Caco-2 (cell line): ENCODE results near the gene TMEM178A. TPM values are rescaled to one million over a fixed set of nuclear protein-coding genes. Genes with fewer than 3 reads are reported as not detected.

Experiments
- BruUV-seq: library from RNA; stranded (reverse); fragments of 400-500 nt; replicated peaks from 2 replicates; lab custom pipeline; 2021; lab: Mats Ljungman, UMichigan
- CTCF ChIA-PET: fragments of 300-600 bp; sonication (Branson Sonifier 250); formaldehyde crosslinking; loops from one replicate; lab custom pipeline; 2022; ENCODE audit warnings: antibody characterized with exemption; lab: Charles Lee
- POLR2A ChIA-PET: fragments of 300-600 bp; sonication (Branson Sonifier 250); formaldehyde crosslinking; loops from one replicate; lab custom pipeline; 2022; ENCODE audit warnings: antibody characterized with exemption; lab: Charles Lee
- DNase-seq, 2 experiments: peaks; one replicate each; pipeline versions ENCODE4 v3.0.0 to v3.0.0-alpha.2; 2020 to 2022
- H3K27me3 ChIP-seq: replicated peaks from 2 replicates; pipeline ENCODE4 v1.6.0; 2011; ENCODE audit warnings: low read length; ENCODE audit not compliant: control insufficient read depth, insufficient read depth
- H3K36me3 ChIP-seq: 2 replicates; pipeline ENCODE4 v1.5.1; 2011; ENCODE audit warnings: low read length; ENCODE audit not compliant: control insufficient read depth, insufficient read depth
- H3K4me1 ChIP-seq: fragments of 250-450 bp; sonication (Bioruptor Pico); 2 replicates; pipeline ENCODE4 v1.5.1; 2020; ENCODE audit warnings: mild to moderate bottlenecking
- H3K4me3 ChIP-seq: 2 replicates; pipeline ENCODE4 v1.5.1; 2011; ENCODE audit warnings: low read depth, mild to moderate bottlenecking, control low read depth, low read length
- H3K9me3 ChIP-seq: fragments of 250-450 bp; sonication (Bioruptor Pico); 2 replicates; pipeline ENCODE4 v1.5.1; 2020; ENCODE audit warnings: mild to moderate bottlenecking, moderate library complexity
- H3K27ac Mint-ChIP-seq: one replicate; pipeline ENCODE4 v1.8.0; 2022; ENCODE audit warnings: mixed read lengths; ENCODE audit not compliant: unreplicated experiment
- H3K27me3 Mint-ChIP-seq: one replicate; pipeline ENCODE4 v1.8.0; 2022; ENCODE audit warnings: mixed read lengths; ENCODE audit not compliant: insufficient read depth, unreplicated experiment
- H3K36me3 Mint-ChIP-seq: one replicate; pipeline ENCODE4 v1.8.0; 2022; ENCODE audit warnings: mild to moderate bottlenecking, mixed read lengths; ENCODE audit not compliant: insufficient read depth, unreplicated experiment
- H3K4me1 Mint-ChIP-seq: one replicate; pipeline ENCODE4 v1.8.0; 2022; ENCODE audit warnings: low read depth, mixed read lengths; ENCODE audit not compliant: unreplicated experiment
- H3K4me3 Mint-ChIP-seq: one replicate; pipeline ENCODE4 v1.8.0; 2022; ENCODE audit warnings: mild to moderate bottlenecking, moderate library complexity, mixed read lengths; ENCODE audit not compliant: unreplicated experiment
- H3K9me3 Mint-ChIP-seq: one replicate; pipeline ENCODE4 v1.8.0; 2022; ENCODE audit warnings: mixed read lengths; ENCODE audit not compliant: unreplicated experiment
- intact Hi-C: fragments of 100-400 bp; cut with micrococcal nuclease; formaldehyde crosslinking; loops from one replicate; pipeline ENCODE4 v1.10.0; 2022; ENCODE audit not compliant: unreplicated experiment
- total RNA-seq: library from RNA; stranded (reverse); gene quantifications from 2 replicates; pipeline ENCODE4 v1.2.3, GENCODE V29; 2022
- TF ChIP-seq, protein P1 (sequence below), 2 experiments: fragments of 200-600 bp in 1 of 2; IDR thresholded peaks; 1 replicate in 1 of 2; 2 replicates in 1 of 2; pipeline versions ENCODE4 v1.5.1 to v1.8.0; 2011 to 2022; ENCODE audit warnings: antibody characterized with exemption in 1 of 2, control low read depth in 1 of 2, inconsistent platforms in 1 of 2, low read depth in 1 of 2, low read length in 1 of 2, mild to moderate bottlenecking in 1 of 2, moderate library complexity in 1 of 2; ENCODE audit not compliant: insufficient read depth in 1 of 2, severe bottlenecking in 1 of 2, unreplicated experiment in 1 of 2

The TMEM178A gene
- total RNA-seq, 1 experiment from 2014 or later, result 0.29 TPM

- peaks cover 27% of the 10 kb centered on the region for H3K36me3 Mint-ChIP-seq
- Histone ChIP-seq H3K9me3 (no peaks in the 10 kb centered on the region), H3K36me3 (peaks cover 3% of the 10 kb centered on the region), H3K4me3 (no peak overlapping the region), H3K27me3 (no peaks in the 10 kb centered on the region), H3K4me1 (peaks cover 8% of the 10 kb centered on the region)
- POLR2A ChIA-PET, result no interaction called here
- H3K27me3 Mint-ChIP-seq, result no peaks in the 10 kb centered on the region
- H3K4me1 Mint-ChIP-seq, result peaks cover 11% of the 10 kb centered on the region
- TF ChIP-seq, protein P1, sequence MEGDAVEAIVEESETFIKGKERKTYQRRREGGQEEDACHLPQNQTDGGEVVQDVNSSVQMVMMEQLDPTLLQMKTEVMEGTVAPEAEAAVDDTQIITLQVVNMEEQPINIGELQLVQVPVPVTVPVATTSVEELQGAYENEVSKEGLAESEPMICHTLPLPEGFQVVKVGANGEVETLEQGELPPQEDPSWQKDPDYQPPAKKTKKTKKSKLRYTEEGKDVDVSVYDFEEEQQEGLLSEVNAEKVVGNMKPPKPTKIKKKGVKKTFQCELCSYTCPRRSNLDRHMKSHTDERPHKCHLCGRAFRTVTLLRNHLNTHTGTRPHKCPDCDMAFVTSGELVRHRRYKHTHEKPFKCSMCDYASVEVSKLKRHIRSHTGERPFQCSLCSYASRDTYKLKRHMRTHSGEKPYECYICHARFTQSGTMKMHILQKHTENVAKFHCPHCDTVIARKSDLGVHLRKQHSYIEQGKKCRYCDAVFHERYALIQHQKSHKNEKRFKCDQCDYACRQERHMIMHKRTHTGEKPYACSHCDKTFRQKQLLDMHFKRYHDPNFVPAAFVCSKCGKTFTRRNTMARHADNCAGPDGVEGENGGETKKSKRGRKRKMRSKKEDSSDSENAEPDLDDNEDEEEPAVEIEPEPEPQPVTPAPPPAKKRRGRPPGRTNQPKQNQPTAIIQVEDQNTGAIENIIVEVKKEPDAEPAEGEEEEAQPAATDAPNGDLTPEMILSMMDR (IDR thresholded peaks at IDR 0.05; ENCODE audit: insufficient read depth in 1 of 2, low read depth in 1 of 2, low read length in 1 of 2, severe bottlenecking in 1 of 2, unreplicated experiment in 1 of 2), result no peak
- no peak for DNase-seq
- peak overlapping the region; percentile 3 for H3K27ac Mint-ChIP-seq
- no TSS peak for BruUV-seq
- no peak overlapping the region for H3K4me3 Mint-ChIP-seq
- intact Hi-C loops, result no loop called here
- H3K9me3 Mint-ChIP-seq, result no peaks in the 10 kb centered on the region
- CTCF ChIA-PET, result no interaction called here
Measured at GRCh38 chr2:39737661-39738060, 71.9 kb downstream of the TMEM178A start.

- DNase-seq, result peak in 1 of 2 experiments; percentile 41
- peaks cover 8% of the 10 kb centered on the region for H3K4me1 ChIP-seq
- intact Hi-C loops, result no loop called here
- H3K9me3 Mint-ChIP-seq, result no peaks in the 10 kb centered on the region
- no peak overlapping the region for H3K27ac Mint-ChIP-seq
- H3K27me3 Mint-ChIP-seq, result no peaks in the 10 kb centered on the region
- TF ChIP-seq, protein P1 (IDR thresholded peaks at IDR 0.05; ENCODE audit: insufficient read depth in 1 of 2, low read depth in 1 of 2, low read length in 1 of 2, severe bottlenecking in 1 of 2, unreplicated experiment in 1 of 2), result no peak
- no peak overlapping the region for H3K4me3 Mint-ChIP-seq
- no TSS peak for BruUV-seq
- ChIA-PET CTCF (interaction anchor here (0.6 kb wide), 1 partner anchor 145 kb away, joined by 5 read pairs; no protein-coding TSS in a partner anchor), POLR2A (interaction anchor here (0.6 kb wide), 1 partner anchor 41 kb away, joined by 3 read pairs; no protein-coding TSS in a partner anchor)
- H3K4me1 Mint-ChIP-seq, result peaks cover 11% of the 10 kb centered on the region
- no peak overlapping the region for H3K4me3 ChIP-seq
- H3K27me3 ChIP-seq, result no peaks in the 10 kb centered on the region
- no peaks in the 10 kb centered on the region for H3K9me3 ChIP-seq
- peaks cover 25% of the 10 kb centered on the region for H3K36me3 Mint-ChIP-seq
- peaks cover 3% of the 10 kb centered on the region; the same call in 1 of the 2 replicates for H3K36me3 ChIP-seq
Measured at GRCh38 chr2:39738936-39739335, 73.2 kb downstream of the TMEM178A start.

- Mint-ChIP-seq H3K27me3 (no peaks in the 10 kb centered on the region), H3K4me1 (peaks cover 11% of the 10 kb centered on the region), H3K9me3 (no peaks in the 10 kb centered on the region), H3K36me3 (peaks cover 20% of the 10 kb centered on the region), H3K27ac (no peak overlapping the region), H3K4me3 (no peak overlapping the region)
- BruUV-seq, result no TSS peak
- ChIA-PET POLR2A (interaction anchor here (0.6 kb wide), 1 partner anchor 42 kb away, joined by 3 read pairs; no protein-coding TSS in a partner anchor), CTCF (interaction anchor here (0.6 kb wide), 1 partner anchor 146 kb away, joined by 5 read pairs; no protein-coding TSS in a partner anchor)
- H3K4me1 ChIP-seq, result peaks cover 8% of the 10 kb centered on the region
- no peak overlapping the region for H3K4me3 ChIP-seq
- no peaks in the 10 kb centered on the region for H3K9me3 ChIP-seq
- TF ChIP-seq, protein P1 (IDR thresholded peaks at IDR 0.05; ENCODE audit: insufficient read depth in 1 of 2, low read depth in 1 of 2, low read length in 1 of 2, severe bottlenecking in 1 of 2, unreplicated experiment in 1 of 2), result no peak
- peaks cover 3% of the 10 kb centered on the region; the same call in 1 of the 2 replicates for H3K36me3 ChIP-seq
- no peak for DNase-seq
- H3K27me3 ChIP-seq, result no peaks in the 10 kb centered on the region
- intact Hi-C loops, result no loop called here
Measured at GRCh38 chr2:39739386-39739785, 73.7 kb downstream of the TMEM178A start.
